ENCODE results near the gene ARNT2.

DNA sequence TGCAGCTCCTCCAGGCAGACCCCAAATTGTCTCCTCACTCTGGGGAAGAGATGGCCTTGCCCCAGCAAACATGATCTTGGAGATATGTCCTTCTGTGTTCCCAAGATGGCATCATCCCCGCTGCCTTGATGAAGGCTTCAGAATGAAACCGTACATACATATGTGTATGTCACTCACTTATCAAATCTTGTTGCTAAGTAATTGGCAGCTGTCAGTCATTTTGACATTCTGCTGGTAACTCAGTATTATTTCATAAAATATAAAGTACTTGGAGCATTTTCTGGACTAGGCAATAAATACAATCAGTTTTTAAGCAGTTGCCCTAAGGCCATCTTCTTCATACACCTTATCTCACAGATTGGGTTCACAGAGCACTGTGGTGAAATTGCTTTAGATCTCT, 62.4 kb downstream of the ARNT2 start:
- TF ChIP-seq, protein P1, sequence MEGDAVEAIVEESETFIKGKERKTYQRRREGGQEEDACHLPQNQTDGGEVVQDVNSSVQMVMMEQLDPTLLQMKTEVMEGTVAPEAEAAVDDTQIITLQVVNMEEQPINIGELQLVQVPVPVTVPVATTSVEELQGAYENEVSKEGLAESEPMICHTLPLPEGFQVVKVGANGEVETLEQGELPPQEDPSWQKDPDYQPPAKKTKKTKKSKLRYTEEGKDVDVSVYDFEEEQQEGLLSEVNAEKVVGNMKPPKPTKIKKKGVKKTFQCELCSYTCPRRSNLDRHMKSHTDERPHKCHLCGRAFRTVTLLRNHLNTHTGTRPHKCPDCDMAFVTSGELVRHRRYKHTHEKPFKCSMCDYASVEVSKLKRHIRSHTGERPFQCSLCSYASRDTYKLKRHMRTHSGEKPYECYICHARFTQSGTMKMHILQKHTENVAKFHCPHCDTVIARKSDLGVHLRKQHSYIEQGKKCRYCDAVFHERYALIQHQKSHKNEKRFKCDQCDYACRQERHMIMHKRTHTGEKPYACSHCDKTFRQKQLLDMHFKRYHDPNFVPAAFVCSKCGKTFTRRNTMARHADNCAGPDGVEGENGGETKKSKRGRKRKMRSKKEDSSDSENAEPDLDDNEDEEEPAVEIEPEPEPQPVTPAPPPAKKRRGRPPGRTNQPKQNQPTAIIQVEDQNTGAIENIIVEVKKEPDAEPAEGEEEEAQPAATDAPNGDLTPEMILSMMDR (IDR thresholded peaks at IDR 0.05), result no peak
- TF ChIP-seq POLR2A (IDR thresholded peaks at IDR 0.05) (no peak), EP300 (IDR thresholded peaks at IDR 0.05) (no peak)
